ENCODE measurements around the gene H6PD.

Gene H6PD, protein sequence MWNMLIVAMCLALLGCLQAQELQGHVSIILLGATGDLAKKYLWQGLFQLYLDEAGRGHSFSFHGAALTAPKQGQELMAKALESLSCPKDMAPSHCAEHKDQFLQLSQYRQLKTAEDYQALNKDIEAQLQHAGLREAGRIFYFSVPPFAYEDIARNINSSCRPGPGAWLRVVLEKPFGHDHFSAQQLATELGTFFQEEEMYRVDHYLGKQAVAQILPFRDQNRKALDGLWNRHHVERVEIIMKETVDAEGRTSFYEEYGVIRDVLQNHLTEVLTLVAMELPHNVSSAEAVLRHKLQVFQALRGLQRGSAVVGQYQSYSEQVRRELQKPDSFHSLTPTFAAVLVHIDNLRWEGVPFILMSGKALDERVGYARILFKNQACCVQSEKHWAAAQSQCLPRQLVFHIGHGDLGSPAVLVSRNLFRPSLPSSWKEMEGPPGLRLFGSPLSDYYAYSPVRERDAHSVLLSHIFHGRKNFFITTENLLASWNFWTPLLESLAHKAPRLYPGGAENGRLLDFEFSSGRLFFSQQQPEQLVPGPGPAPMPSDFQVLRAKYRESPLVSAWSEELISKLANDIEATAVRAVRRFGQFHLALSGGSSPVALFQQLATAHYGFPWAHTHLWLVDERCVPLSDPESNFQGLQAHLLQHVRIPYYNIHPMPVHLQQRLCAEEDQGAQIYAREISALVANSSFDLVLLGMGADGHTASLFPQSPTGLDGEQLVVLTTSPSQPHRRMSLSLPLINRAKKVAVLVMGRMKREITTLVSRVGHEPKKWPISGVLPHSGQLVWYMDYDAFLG

DNA sequence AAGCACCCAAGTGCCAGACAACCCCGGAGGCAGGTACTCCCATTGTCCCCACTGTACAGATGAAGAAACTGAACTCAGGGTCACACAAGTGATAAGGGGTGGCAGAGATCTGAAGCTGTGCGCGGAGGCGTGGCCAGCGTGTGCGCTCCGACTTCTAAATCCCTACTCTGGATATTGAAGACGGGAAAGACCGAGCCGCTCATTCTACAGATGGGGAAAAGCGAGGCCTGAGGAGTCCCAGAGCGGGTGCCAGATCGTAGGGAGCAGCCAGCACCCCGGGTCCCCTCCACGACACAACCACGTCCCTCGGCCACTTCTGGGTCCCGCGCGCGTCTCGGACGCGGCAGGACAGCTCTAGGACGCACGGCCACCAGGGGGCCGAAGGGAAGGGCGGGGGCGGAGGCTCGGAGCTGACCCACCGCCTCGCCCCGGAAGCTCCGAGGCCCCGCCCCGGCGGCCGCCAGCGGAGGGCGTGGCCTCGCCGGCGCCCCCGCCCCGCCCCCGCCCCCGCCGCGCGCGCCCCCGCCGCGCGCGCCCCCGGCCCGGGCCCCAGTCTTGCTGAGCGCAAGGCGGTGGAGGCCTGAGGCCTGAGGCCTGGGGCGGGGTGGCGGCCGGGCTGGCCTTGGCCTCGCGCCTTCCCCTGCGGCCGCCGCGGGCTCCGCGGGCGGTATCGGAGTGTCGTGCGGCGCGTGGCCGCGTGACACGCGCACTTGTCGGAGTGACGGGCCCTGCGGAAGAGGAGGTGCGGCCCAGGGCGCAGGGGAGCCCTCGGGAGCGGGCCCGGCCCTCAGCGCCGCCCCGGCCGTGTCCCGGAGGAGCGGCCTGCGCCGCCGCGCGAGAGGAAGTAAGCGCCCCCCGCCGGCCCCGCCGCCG lies at the start of gene H6PD:
H6PD (plus strand) TSS at position 552 of the 873 bp plus-strand sequence. CDS start 10,161 bp downstream, outside the sequence.
- peak within 1 kb of the TSS; percentile 86 for H3K4me3 ChIP-seq (ENCODE audit: low read depth, low read length)
- TF ChIP-seq, protein P1, sequence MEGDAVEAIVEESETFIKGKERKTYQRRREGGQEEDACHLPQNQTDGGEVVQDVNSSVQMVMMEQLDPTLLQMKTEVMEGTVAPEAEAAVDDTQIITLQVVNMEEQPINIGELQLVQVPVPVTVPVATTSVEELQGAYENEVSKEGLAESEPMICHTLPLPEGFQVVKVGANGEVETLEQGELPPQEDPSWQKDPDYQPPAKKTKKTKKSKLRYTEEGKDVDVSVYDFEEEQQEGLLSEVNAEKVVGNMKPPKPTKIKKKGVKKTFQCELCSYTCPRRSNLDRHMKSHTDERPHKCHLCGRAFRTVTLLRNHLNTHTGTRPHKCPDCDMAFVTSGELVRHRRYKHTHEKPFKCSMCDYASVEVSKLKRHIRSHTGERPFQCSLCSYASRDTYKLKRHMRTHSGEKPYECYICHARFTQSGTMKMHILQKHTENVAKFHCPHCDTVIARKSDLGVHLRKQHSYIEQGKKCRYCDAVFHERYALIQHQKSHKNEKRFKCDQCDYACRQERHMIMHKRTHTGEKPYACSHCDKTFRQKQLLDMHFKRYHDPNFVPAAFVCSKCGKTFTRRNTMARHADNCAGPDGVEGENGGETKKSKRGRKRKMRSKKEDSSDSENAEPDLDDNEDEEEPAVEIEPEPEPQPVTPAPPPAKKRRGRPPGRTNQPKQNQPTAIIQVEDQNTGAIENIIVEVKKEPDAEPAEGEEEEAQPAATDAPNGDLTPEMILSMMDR (IDR thresholded peaks at IDR 0.05; ENCODE audit: insufficient read depth, low read depth, low read length, missing control alignments): peak; percentile 78
- DNase-seq (ENCODE audit: low read depth): peak; percentile 93

DNA sequence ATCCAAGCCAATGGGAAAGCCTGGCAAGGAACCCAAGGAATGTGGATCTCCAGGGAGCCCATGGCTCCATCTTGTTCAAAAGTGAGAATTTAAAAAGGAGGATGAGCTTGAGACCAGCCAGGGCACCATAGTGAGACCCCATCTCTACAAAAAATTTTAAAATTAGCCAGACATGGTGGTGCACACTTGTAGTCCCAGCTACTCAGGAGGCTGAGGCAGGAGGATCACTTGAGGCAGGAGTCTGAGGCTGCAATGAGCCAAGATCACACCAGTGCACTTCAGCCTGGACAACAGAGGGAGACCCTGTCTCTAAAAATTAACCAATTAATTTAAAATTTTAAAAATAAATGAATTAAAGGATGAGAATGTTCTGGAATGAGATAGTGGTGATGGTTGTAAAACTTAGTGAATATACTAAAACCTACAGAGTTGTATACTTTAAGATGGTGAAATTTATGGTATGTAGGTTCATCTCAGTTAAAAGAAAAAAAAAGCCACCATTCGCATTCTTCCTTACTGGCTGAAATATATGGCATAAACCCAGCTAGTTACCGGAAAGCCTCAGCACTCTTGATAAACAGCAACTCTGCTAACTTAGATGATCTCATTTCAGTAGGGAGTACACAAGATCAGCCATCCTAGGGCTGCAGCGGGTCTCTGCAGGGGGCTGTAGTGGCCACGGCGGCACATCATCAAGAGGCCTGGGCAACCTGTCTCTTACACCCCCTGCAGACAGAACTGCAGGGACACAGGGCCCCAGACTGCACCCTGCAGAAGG lies 48.3 kb upstream of the H6PD start:
- TF ChIP-seq, protein P1 (IDR thresholded peaks at IDR 0.05; ENCODE audit: insufficient read depth, low read depth, low read length, missing control alignments): no peak
- no peak overlapping the region for H3K4me3 ChIP-seq (ENCODE audit: low read depth, low read length)
- DNase-seq (ENCODE audit: low read depth): no peak

DNA sequence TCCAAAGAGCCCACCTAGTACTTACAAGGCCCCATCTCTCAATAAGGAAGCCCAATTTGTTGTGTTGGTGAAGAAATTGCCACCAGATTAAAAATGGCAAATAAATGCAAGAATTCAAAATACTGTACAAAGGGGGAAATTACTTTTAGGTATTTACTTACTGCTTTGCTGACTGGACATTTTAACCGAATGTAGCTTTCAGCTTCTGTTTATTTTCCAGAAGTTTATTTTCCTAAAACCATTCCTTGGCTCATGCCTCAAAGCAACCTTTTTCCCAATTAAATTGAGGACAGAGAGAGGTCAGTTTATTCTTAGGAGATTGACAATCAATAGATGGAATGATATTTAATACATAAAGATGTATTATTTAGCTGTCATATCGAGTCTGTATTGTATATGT lies 47.6 kb upstream of the H6PD start:
- TF ChIP-seq, protein P1 (IDR thresholded peaks at IDR 0.05; ENCODE audit: insufficient read depth, low read depth, low read length, missing control alignments): no peak
- no peak overlapping the region for H3K4me3 ChIP-seq (ENCODE audit: low read depth, low read length)
- DNase-seq (ENCODE audit: low read depth): no peak

DNA sequence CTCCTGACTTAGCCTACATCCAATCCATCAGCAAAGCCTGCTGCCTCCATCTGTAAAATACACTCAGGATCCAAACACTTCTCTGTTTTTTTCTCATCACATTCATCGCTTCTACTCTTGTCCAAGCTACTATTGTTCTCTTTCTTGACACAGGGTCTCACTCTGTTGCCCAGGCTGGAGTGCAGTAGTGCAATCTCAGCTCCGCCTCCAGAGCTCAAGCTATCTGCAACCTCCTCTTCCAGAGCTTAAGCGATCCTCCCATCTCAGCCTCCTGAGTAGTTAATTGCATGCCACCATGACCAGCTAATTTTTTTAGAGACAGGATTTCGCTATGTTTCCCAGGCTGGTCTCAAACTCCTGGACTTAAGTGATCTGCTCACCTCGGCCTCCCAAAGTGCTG lies 44.3 kb upstream of the H6PD start:
- H3K4me3 ChIP-seq (ENCODE audit: low read depth, low read length): no peak overlapping the region
- DNase-seq (ENCODE audit: low read depth): no peak
- TF ChIP-seq, protein P1 (IDR thresholded peaks at IDR 0.05; ENCODE audit: insufficient read depth, low read depth, low read length, missing control alignments): no peak

DNA sequence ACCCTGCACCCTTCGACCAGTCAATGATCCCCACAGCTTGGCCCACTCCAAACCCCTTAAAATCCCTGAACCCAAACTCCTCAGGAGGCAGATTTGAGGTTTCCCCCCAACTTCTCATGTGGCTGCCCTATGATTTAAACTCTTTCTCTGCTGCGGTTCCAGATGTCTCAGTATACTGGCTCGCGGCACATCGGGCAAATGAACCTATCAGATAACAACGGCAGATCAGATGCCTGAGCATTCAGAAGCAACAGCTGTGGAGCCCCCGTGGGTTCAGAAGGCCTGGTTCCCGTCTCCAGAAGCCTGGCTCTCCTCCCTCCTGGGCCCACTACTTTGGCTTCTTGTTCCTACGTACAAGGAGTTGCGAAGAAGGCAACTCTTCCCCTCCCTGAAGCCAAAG lies 43.3 kb upstream of the H6PD start:
- no peak overlapping the region for H3K4me3 ChIP-seq (ENCODE audit: low read depth, low read length)
- TF ChIP-seq, protein P1 (IDR thresholded peaks at IDR 0.05; ENCODE audit: insufficient read depth, low read depth, low read length, missing control alignments): no peak
- no peak for DNase-seq (ENCODE audit: low read depth)
